ENCODE results near the gene MYDGF.
"Not testable (repeated sequence)": the region's sequence is repeated elsewhere in the genome, so short reads cannot be mapped to it uniquely, and the experiment has no call there.

MYDGF gene

GRCh38 chr19:4692251-4693077 lies 22.3 kb upstream of the MYDGF start:
- Mint-ChIP-seq H3K36me3 (ENCODE audit: low read depth) (peaks cover 20% of the 10 kb centered on the region), H3K4me3 (no peak overlapping the region), H3K4me1 (ENCODE audit: low read depth) (no peaks in the 10 kb centered on the region), H3K9me3 (no peaks in the 10 kb centered on the region), H3K27ac (no peak overlapping the region), H3K27me3 (ENCODE audit: low read depth) (no peaks in the 10 kb centered on the region)

- Mint-ChIP-seq H3K4me1 (ENCODE audit: low read depth) (no peaks in the 10 kb centered on the region), H3K27ac (no peak overlapping the region), H3K36me3 (ENCODE audit: low read depth) (peaks cover 22% of the 10 kb centered on the region), H3K9me3 (no peaks in the 10 kb centered on the region), H3K27me3 (ENCODE audit: low read depth) (no peaks in the 10 kb centered on the region), H3K4me3 (no peak overlapping the region)
These were observed 21.2 kb upstream of the MYDGF start for GRCh38 chr19:4691373-4691772.

GRCh38 chr19:4690361-4690760 lies 20.2 kb upstream of the MYDGF start:
- no peak overlapping the region for H3K4me3 Mint-ChIP-seq
- peaks cover 22% of the 10 kb centered on the region for H3K36me3 Mint-ChIP-seq (ENCODE audit: low read depth)
- no peaks in the 10 kb centered on the region for H3K27me3 Mint-ChIP-seq (ENCODE audit: low read depth)
- H3K4me1 Mint-ChIP-seq (ENCODE audit: low read depth): no peaks in the 10 kb centered on the region
- no peaks in the 10 kb centered on the region for H3K9me3 Mint-ChIP-seq
- no peak overlapping the region for H3K27ac Mint-ChIP-seq

GRCh38 chr19:4689403-4689802 lies 19.3 kb upstream of the MYDGF start:
- no peaks in the 10 kb centered on the region for H3K9me3 Mint-ChIP-seq
- no peak overlapping the region for H3K27ac Mint-ChIP-seq
- H3K4me3 Mint-ChIP-seq: no peak overlapping the region
- H3K36me3 Mint-ChIP-seq (ENCODE audit: low read depth): peaks cover 20% of the 10 kb centered on the region
- no peaks in the 10 kb centered on the region for H3K27me3 Mint-ChIP-seq (ENCODE audit: low read depth)
- no peaks in the 10 kb centered on the region for H3K4me1 Mint-ChIP-seq (ENCODE audit: low read depth)

- Mint-ChIP-seq H3K9me3 (no peaks in the 10 kb centered on the region), H3K4me1 (ENCODE audit: low read depth) (no peaks in the 10 kb centered on the region), H3K27me3 (ENCODE audit: low read depth) (no peaks in the 10 kb centered on the region), H3K27ac (no peak overlapping the region), H3K4me3 (no peak overlapping the region), H3K36me3 (ENCODE audit: low read depth) (peaks cover 15% of the 10 kb centered on the region)
These were observed 18.4 kb upstream of the MYDGF start for GRCh38 chr19:4688587-4688986.

- no peaks in the 10 kb centered on the region for H3K9me3 Mint-ChIP-seq
- no peaks in the 10 kb centered on the region for H3K27me3 Mint-ChIP-seq (ENCODE audit: low read depth)
- H3K36me3 Mint-ChIP-seq (ENCODE audit: low read depth): peaks cover 12% of the 10 kb centered on the region
- H3K27ac Mint-ChIP-seq: no peak overlapping the region
- H3K4me1 Mint-ChIP-seq (ENCODE audit: low read depth): no peaks in the 10 kb centered on the region
- no peak overlapping the region for H3K4me3 Mint-ChIP-seq
These were observed 17.3 kb upstream of the MYDGF start for GRCh38 chr19:4687396-4687795.

GRCh38 chr19:4686700-4687099 lies 16.6 kb upstream of the MYDGF start:
- H3K27me3 Mint-ChIP-seq (ENCODE audit: low read depth): no peaks in the 10 kb centered on the region
- H3K4me3 Mint-ChIP-seq: no peak overlapping the region
- H3K27ac Mint-ChIP-seq: no peak overlapping the region
- no peaks in the 10 kb centered on the region for H3K9me3 Mint-ChIP-seq
- H3K4me1 Mint-ChIP-seq (ENCODE audit: low read depth): no peaks in the 10 kb centered on the region
- peaks cover 12% of the 10 kb centered on the region for H3K36me3 Mint-ChIP-seq (ENCODE audit: low read depth)

- Mint-ChIP-seq H3K27me3 (ENCODE audit: low read depth) (no peaks in the 10 kb centered on the region), H3K27ac (no peak overlapping the region), H3K4me1 (ENCODE audit: low read depth) (no peaks in the 10 kb centered on the region), H3K4me3 (no peak overlapping the region), H3K9me3 (no peaks in the 10 kb centered on the region), H3K36me3 (ENCODE audit: low read depth) (peaks cover 6% of the 10 kb centered on the region)
These were observed 14.4 kb upstream of the MYDGF start for GRCh38 chr19:4684312-4685095.

- peaks cover 6% of the 10 kb centered on the region for H3K36me3 Mint-ChIP-seq (ENCODE audit: low read depth)
- no peaks in the 10 kb centered on the region for H3K27me3 Mint-ChIP-seq (ENCODE audit: low read depth)
- H3K4me3 Mint-ChIP-seq: no peak overlapping the region
- H3K4me1 Mint-ChIP-seq (ENCODE audit: low read depth): no peaks in the 10 kb centered on the region
- H3K27ac Mint-ChIP-seq: no peak overlapping the region
- H3K9me3 Mint-ChIP-seq: no peaks in the 10 kb centered on the region
These were observed 12.5 kb upstream of the MYDGF start for GRCh38 chr19:4682417-4683200.

GRCh38 chr19:4680021-4680420 lies 9.9 kb upstream of the MYDGF start:
- not testable (repeated sequence) for H3K27ac Mint-ChIP-seq; H3K36me3 Mint-ChIP-seq (ENCODE audit: low read depth); H3K4me3 Mint-ChIP-seq; H3K9me3 Mint-ChIP-seq; H3K27me3 Mint-ChIP-seq (ENCODE audit: low read depth); H3K4me1 Mint-ChIP-seq (ENCODE audit: low read depth)

- peaks cover 4% of the 10 kb centered on the region for H3K36me3 Mint-ChIP-seq (ENCODE audit: low read depth)
- H3K4me3 Mint-ChIP-seq: no peak overlapping the region
These were observed 9.0 kb upstream of the MYDGF start for GRCh38 chr19:4678881-4679790.

GRCh38 chr19:4676955-4677731 lies 7.0 kb upstream of the MYDGF start:
- no peak overlapping the region for H3K27ac Mint-ChIP-seq
- peaks cover 2% of the 10 kb centered on the region for H3K36me3 Mint-ChIP-seq (ENCODE audit: low read depth)
- no peaks in the 10 kb centered on the region for H3K9me3 Mint-ChIP-seq
- no peak overlapping the region for H3K4me3 Mint-ChIP-seq
- H3K27me3 Mint-ChIP-seq (ENCODE audit: low read depth): no peaks in the 10 kb centered on the region
- no peaks in the 10 kb centered on the region for H3K4me1 Mint-ChIP-seq (ENCODE audit: low read depth)

More at GRCh38 chr19:4678881-4679790, 9.0 kb upstream of the MYDGF start:
- H3K4me1 Mint-ChIP-seq (ENCODE audit: low read depth): no peaks in the 10 kb centered on the region
- no peaks in the 10 kb centered on the region for H3K27me3 Mint-ChIP-seq (ENCODE audit: low read depth)
- no peaks in the 10 kb centered on the region for H3K9me3 Mint-ChIP-seq
- no peak overlapping the region for H3K27ac Mint-ChIP-seq

GRCh38 chr19:4675346-4675745 lies 5.2 kb upstream of the MYDGF start:
- Mint-ChIP-seq H3K4me3 (no peak overlapping the region), H3K4me1 (ENCODE audit: low read depth) (no peaks in the 10 kb centered on the region), H3K27me3 (ENCODE audit: low read depth) (no peaks in the 10 kb centered on the region), H3K36me3 (ENCODE audit: low read depth) (peaks cover 2% of the 10 kb centered on the region), H3K9me3 (no peaks in the 10 kb centered on the region), H3K27ac (no peak overlapping the region)
